ENCODE data around the gene TLE5. TPM values are rescaled to one million over a fixed set of nuclear protein-coding genes. Genes with fewer than 3 reads are reported as not detected.

Gene TLE5
- total RNA-seq (100 to 1,000 TPM; 876 to 900 TPM), polyA plus RNA-seq (100 to 1,000 TPM; 572 to 943 TPM)

DNA sequence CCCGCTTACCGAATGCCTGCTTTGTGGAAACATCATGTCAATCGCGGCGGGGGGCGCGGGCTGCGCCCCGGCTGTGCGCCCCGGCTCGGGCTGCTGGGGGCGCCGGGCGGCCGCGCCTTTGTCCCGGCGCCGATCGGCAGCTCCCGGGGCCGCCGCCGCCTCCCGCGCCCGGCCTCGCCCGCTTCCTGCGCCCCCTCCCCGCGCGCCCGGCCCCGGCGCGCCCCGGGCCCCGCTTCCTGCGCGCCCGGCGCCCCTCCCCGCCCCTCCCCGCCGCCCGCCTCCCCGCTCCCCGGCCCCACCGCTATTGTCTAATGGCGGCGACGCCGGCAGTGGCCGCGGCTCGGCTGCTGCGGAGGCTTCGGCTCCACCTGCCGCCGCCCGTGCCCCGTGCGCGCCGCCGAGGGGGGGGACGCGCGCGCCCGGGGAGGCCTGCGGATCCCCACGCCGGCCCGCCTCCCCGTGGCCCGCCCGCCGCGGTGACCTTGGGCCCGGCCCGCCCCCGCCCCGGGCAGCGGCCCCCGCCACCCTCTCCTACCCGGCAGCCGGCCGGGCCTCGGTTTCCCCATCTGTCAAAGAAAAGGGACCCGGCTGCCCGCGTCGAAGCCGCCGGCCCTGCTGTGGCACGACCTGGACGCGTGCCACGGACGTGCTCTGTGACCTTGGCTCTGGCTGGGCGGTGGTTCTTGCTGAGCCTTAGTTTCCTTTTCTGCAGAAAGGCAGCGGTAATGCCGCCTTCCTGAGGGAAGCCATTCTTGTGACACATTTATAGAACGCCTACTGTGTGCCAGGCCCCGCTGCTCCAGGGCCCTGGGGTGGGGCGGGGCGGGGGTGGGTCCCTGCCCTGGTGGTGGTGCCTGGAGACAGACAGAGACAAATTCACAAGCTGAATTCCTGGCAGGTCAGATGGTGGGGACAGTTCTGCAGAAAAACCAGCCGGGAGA is at the start of gene TLE5:
Gene TLE5 (minus strand): TSS at position 331 of the 941 bp plus-strand sequence. CDS start 295 bp downstream, at position 36.
- peak within 1 kb of the TSS in 1 of 2 donors; percentile 65 for H3K4me3 ChIP-seq (ENCODE audit: low read length in 2 of 2)
- Mint-ChIP-seq H3K27ac (peak within 1 kb of the TSS; percentile 93 to 97 (median 96)), H3K4me3 (peak within 1 kb of the TSS; percentile 87 to 95 (median 90)), H3K36me3 (peaks cover 26 to 32% of the 10 kb centered on the region in 2 donors), H3K4me1 (peaks cover 16 to 51% (median 35%) of the 10 kb centered on the region in 4 donors), H3K9me3 (no peaks in the 10 kb centered on the region), H3K27me3 (no peaks in the 10 kb centered on the region)
- H3K4me1 ChIP-seq (ENCODE audit: insufficient read depth, low read length), result peaks cover 55% of the 10 kb centered on the region
- peaks cover 27% of the 10 kb centered on the region for H3K36me3 ChIP-seq (ENCODE audit: insufficient read depth, low read length)
- ChIA-PET CTCF (ENCODE audit: partially characterized antibody) (interaction anchor here (0.6 to 1.6 kb wide), 3 partner anchors 13 to 27 kb away, joined by 3 to 7 read pairs (median 3); no protein-coding TSS in a partner anchor), POLR2A (ENCODE audit: partially characterized antibody) (interaction anchor here (0.6 to 16.1 kb wide), 13 partner anchors 9 to 372 kb away, joined by 3 to 555 read pairs (median 11); partner anchors contain the start of genes NCLN and TLE6)
- peak; percentile 77 to 82 (median 79) for DNase-seq
- H3K9me3 ChIP-seq (ENCODE audit: control insufficient read depth in 1 of 2, low read length in 2 of 2), result no peaks in the 10 kb centered on the region
- intact Hi-C loops (cut with micrococcal nuclease), result loop anchor here (2.0 to 5.0 kb wide), 3 partner anchors 40 to 280 kb away; partner anchors contain the start of gene SGTA
- H3K27me3 ChIP-seq (ENCODE audit: insufficient read depth, low read length), result no peaks in the 10 kb centered on the region
- peak within 1 kb of the TSS; percentile 62 for H3K27ac ChIP-seq (ENCODE audit: low read depth, low read length)

- H3K4me1 Mint-ChIP-seq, result peaks cover 4 to 10% (median 4%) of the 10 kb centered on the region in 4 donors
- ChIA-PET POLR2A (ENCODE audit: partially characterized antibody) (interaction anchor here (1.2 kb wide), 1 partner anchor 161 kb away, joined by 4 read pairs; no protein-coding TSS in a partner anchor), CTCF (ENCODE audit: partially characterized antibody) (interaction anchor here (1.5 to 13.6 kb wide), 5 partner anchors 13 to 152 kb away, joined by 4 to 375 read pairs (median 6); no protein-coding TSS in a partner anchor)
- Histone ChIP-seq H3K4me3 (ENCODE audit: low read length in 2 of 2) (no peak overlapping the region), H3K27me3 (ENCODE audit: insufficient read depth, low read length) (no peaks in the 10 kb centered on the region), H3K9me3 (ENCODE audit: control insufficient read depth in 1 of 2, low read length in 2 of 2) (no peaks in the 10 kb centered on the region), H3K27ac (ENCODE audit: low read depth, low read length) (no peak overlapping the region), H3K4me1 (ENCODE audit: insufficient read depth, low read length) (peaks cover 5% of the 10 kb centered on the region), H3K36me3 (ENCODE audit: insufficient read depth, low read length) (no peaks in the 10 kb centered on the region)
- no peak for DNase-seq
- H3K9me3 Mint-ChIP-seq, result no peaks in the 10 kb centered on the region
- intact Hi-C loops (cut with micrococcal nuclease), result no loop called here
- H3K27me3 Mint-ChIP-seq, result no peaks in the 10 kb centered on the region
- H3K36me3 Mint-ChIP-seq, result no peaks in the 10 kb centered on the region
- H3K4me3 Mint-ChIP-seq, result no peak overlapping the region
- no peak overlapping the region for H3K27ac Mint-ChIP-seq
Observed at GRCh38 chr19:3111586-3112247, 49.4 kb upstream of the TLE5 start.

DNA sequence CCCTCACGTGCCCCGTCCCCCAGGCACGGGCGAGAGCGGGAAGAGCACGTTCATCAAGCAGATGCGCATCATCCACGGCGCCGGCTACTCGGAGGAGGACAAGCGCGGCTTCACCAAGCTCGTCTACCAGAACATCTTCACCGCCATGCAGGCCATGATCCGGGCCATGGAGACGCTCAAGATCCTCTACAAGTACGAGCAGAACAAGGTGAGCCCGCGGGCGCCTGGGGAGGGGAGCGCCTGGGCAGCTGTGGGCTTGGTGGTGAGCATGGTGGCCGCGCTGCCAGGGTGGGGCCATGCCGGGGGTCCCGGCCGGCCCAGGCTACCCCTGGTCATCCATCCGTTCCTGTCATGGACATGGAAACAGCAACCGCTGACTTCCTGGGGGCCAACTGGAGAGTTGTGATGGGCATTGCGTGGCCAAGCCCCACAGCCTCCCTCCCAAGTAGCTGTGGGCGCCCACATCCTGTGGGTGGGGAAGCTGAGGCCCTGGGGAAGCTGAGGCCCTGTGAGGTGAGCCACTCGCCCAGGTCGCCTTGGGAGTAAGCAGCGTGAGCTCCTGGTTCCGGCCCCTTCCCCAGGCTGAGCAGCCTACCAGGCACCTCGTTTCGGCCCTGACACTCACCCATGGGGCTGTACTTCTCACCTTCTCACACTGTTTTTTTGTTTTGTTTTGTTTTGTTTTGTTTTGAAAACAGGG is 48.0 kb upstream of the TLE5 start:
- H3K4me3 ChIP-seq (ENCODE audit: low read length in 2 of 2), result no peak overlapping the region
- H3K4me1 ChIP-seq (ENCODE audit: insufficient read depth, low read length), result peaks cover 5% of the 10 kb centered on the region
- Mint-ChIP-seq H3K27me3 (no peaks in the 10 kb centered on the region), H3K27ac (peak overlapping the region in 1 of 7 donors; percentile 42), H3K36me3 (no peaks in the 10 kb centered on the region), H3K9me3 (no peaks in the 10 kb centered on the region), H3K4me1 (peaks cover 4 to 10% (median 4%) of the 10 kb centered on the region in 4 donors), H3K4me3 (peak overlapping the region in 1 of 8 donors; percentile 55)
- DNase-seq, result no peak
- no peak overlapping the region for H3K27ac ChIP-seq (ENCODE audit: low read depth, low read length)
- H3K27me3 ChIP-seq (ENCODE audit: insufficient read depth, low read length), result no peaks in the 10 kb centered on the region
- CTCF ChIA-PET (ENCODE audit: partially characterized antibody), result interaction anchor here (0.5 to 13.6 kb wide), 9 partner anchors 15 to 151 kb away, joined by 3 to 375 read pairs (median 5); no protein-coding TSS in a partner anchor
- H3K9me3 ChIP-seq (ENCODE audit: control insufficient read depth in 1 of 2, low read length in 2 of 2), result no peaks in the 10 kb centered on the region
- no peaks in the 10 kb centered on the region for H3K36me3 ChIP-seq (ENCODE audit: insufficient read depth, low read length)
- POLR2A ChIA-PET (ENCODE audit: partially characterized antibody), result interaction anchor here (0.9 to 3.1 kb wide), 4 partner anchors 74 to 159 kb away, joined by 4 to 12 read pairs (median 4); partner anchors contain the start of gene TLE6
- intact Hi-C loops (cut with micrococcal nuclease), result no loop called here

DNA sequence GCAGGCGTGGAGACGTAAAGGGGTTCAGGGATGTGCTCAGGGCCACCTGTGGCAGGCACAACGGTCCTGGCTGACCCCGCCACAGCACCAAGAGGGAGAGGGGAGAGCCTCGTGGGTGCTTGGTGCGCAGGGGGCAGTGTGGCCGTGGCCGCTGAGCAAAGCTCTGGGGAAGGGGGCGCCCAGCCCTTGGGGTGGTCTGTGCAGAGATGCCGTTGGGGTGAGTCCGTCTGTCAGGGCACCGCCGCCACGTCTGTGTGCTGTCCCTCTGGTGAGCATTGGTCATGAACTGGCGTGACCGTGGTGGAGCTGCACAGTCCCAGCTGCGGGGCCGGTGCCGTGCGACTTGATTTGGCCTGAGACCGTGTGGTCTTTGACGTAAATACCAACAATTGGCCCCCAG is 47.2 kb upstream of the TLE5 start:
- peaks cover 5% of the 10 kb centered on the region for H3K4me1 ChIP-seq (ENCODE audit: insufficient read depth, low read length)
- Mint-ChIP-seq H3K27ac (peak overlapping the region in 1 of 7 donors; percentile 37), H3K36me3 (no peaks in the 10 kb centered on the region), H3K9me3 (no peaks in the 10 kb centered on the region), H3K27me3 (no peaks in the 10 kb centered on the region), H3K4me1 (peaks cover 4 to 10% (median 4%) of the 10 kb centered on the region in 4 donors), H3K4me3 (no peak overlapping the region)
- no peak for DNase-seq
- H3K27me3 ChIP-seq (ENCODE audit: insufficient read depth, low read length), result no peaks in the 10 kb centered on the region
- CTCF ChIA-PET (ENCODE audit: partially characterized antibody), result interaction anchor here (1.3 to 13.6 kb wide), 7 partner anchors 11 to 150 kb away, joined by 4 to 375 read pairs (median 10); partner anchors contain the start of gene TLE6
- intact Hi-C loops (cut with micrococcal nuclease), result loop anchor here (10.0 kb wide), 1 partner anchor 465 kb away; no protein-coding TSS in a partner anchor
- POLR2A ChIA-PET (ENCODE audit: partially characterized antibody), result interaction anchor here (1.5 to 3.1 kb wide), 2 partner anchors 74 to 132 kb away, joined by 4 to 12 read pairs; partner anchors contain the start of gene TLE6
- no peak overlapping the region for H3K27ac ChIP-seq (ENCODE audit: low read depth, low read length)
- H3K36me3 ChIP-seq (ENCODE audit: insufficient read depth, low read length), result no peaks in the 10 kb centered on the region
- H3K4me3 ChIP-seq (ENCODE audit: low read length in 2 of 2), result no peak overlapping the region
- H3K9me3 ChIP-seq (ENCODE audit: control insufficient read depth in 1 of 2, low read length in 2 of 2), result no peaks in the 10 kb centered on the region

GRCh38 chr19:3108775-3109174 is 46.5 kb upstream of the TLE5 start:
- peaks cover 0 to 2% of the 10 kb centered on the region in 2 donors for H3K27me3 Mint-ChIP-seq
- no peaks in the 10 kb centered on the region for H3K9me3 ChIP-seq (ENCODE audit: control insufficient read depth in 1 of 2, low read length in 2 of 2)
- peak overlapping the region in 1 of 7 donors; percentile 72 for H3K27ac Mint-ChIP-seq
- peaks cover 12% of the 10 kb centered on the region for H3K4me1 ChIP-seq (ENCODE audit: insufficient read depth, low read length)
- H3K4me3 Mint-ChIP-seq, result peak overlapping the region in 2 of 8 donors; percentile 1 to 54
- ChIA-PET POLR2A (ENCODE audit: partially characterized antibody) (interaction anchor here (0.6 to 3.1 kb wide), 3 partner anchors 73 to 158 kb away, joined by 3 to 12 read pairs (median 8); no protein-coding TSS in a partner anchor), CTCF (ENCODE audit: partially characterized antibody) (interaction anchor here (0.6 to 13.6 kb wide), 16 partner anchors 10 to 222 kb away, joined by 3 to 375 read pairs (median 4); partner anchors contain the start of gene TLE6)
- no peaks in the 10 kb centered on the region for H3K36me3 Mint-ChIP-seq
- H3K9me3 Mint-ChIP-seq, result no peaks in the 10 kb centered on the region
- H3K27ac ChIP-seq (ENCODE audit: low read depth, low read length), result no peak overlapping the region
- no peaks in the 10 kb centered on the region for H3K27me3 ChIP-seq (ENCODE audit: insufficient read depth, low read length)
- intact Hi-C loops (cut with micrococcal nuclease), result loop anchor here (1.0 to 10.0 kb wide), 4 partner anchors 32 to 464 kb away; no protein-coding TSS in a partner anchor
- no peaks in the 10 kb centered on the region for H3K36me3 ChIP-seq (ENCODE audit: insufficient read depth, low read length)
- peaks cover 5 to 11% (median 10%) of the 10 kb centered on the region in 4 donors for H3K4me1 Mint-ChIP-seq
- H3K4me3 ChIP-seq (ENCODE audit: low read length in 2 of 2), result no peak overlapping the region
- peak; percentile 60 to 74 (median 66) for DNase-seq

DNA sequence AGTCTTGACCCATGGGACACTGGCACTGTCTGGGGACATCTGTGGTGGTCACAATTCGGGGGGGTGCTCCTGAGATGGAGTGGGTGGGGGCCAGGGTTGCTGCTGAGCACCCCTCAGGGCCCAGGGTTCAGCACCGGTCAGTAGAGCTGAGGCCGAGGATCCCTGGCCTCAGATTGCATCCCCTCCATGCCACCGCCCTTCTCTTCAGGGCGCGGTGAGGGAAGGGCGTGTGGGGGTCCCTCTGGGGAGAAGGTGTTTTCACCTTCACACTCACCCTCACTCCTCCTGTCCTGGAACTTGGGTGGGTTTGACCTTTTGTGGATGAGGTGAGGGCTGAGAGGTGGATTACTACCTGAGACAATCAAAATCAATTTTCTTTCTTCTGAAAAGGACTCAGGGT is 45.4 kb upstream of the TLE5 start:
- no peak for DNase-seq
- no peak overlapping the region for H3K4me3 Mint-ChIP-seq

More for the DNA sequence above, 45.4 kb upstream of the TLE5 start:
- no peak overlapping the region for H3K27ac ChIP-seq (ENCODE audit: low read depth, low read length)
- CTCF ChIA-PET (ENCODE audit: partially characterized antibody), result interaction anchor here (0.7 to 13.6 kb wide), 15 partner anchors 9 to 221 kb away, joined by 3 to 375 read pairs (median 6); partner anchors contain the start of gene TLE6
- intact Hi-C loops (cut with micrococcal nuclease), result loop anchor here (1.0 to 10.0 kb wide), 4 partner anchors 31 to 463 kb away; no protein-coding TSS in a partner anchor
- no peaks in the 10 kb centered on the region for H3K27me3 ChIP-seq (ENCODE audit: insufficient read depth, low read length)
- Mint-ChIP-seq H3K27me3 (peaks cover 0 to 2% of the 10 kb centered on the region in 2 donors), H3K9me3 (no peaks in the 10 kb centered on the region), H3K36me3 (no peaks in the 10 kb centered on the region), H3K27ac (peak overlapping the region in 1 of 7 donors; percentile 19), H3K4me1 (peaks cover 5 to 13% (median 10%) of the 10 kb centered on the region in 4 donors)
- POLR2A ChIA-PET (ENCODE audit: partially characterized antibody), result interaction anchor here (1.7 kb wide), 1 partner anchor 157 kb away, joined by 8 read pairs; no protein-coding TSS in a partner anchor
- no peaks in the 10 kb centered on the region for H3K36me3 ChIP-seq (ENCODE audit: insufficient read depth, low read length)
- no peak overlapping the region for H3K4me3 ChIP-seq (ENCODE audit: low read length in 2 of 2)
- H3K4me1 ChIP-seq (ENCODE audit: insufficient read depth, low read length), result peaks cover 14% of the 10 kb centered on the region
- no peaks in the 10 kb centered on the region for H3K9me3 ChIP-seq (ENCODE audit: control insufficient read depth in 1 of 2, low read length in 2 of 2)

All from CD4-positive, alpha-beta memory T cell (primary cell).